ENCODE data around the gene CRELD2. TPM values are rescaled to one million over a fixed set of nuclear protein-coding genes. Genes with fewer than 3 reads are reported as not detected.

CRELD2 gene
- total RNA-seq, 2 experiments from 2014 or later, result 21.2 to 23.3 TPM

- peaks cover 44% of the 10 kb centered on the region for H3K4me1 Mint-ChIP-seq (ENCODE audit: low read depth)
- Histone ChIP-seq H3K36me3 (ENCODE audit: insufficient read depth, low read length) (no peaks in the 10 kb centered on the region), H3K9me3 (ENCODE audit: control insufficient read depth in 1 of 2, insufficient read depth in 1 of 2, low read length in 2 of 2) (no peaks in the 10 kb centered on the region), H3K27ac (ENCODE audit: low read depth in 1 of 2, low read length in 2 of 2) (no peak overlapping the region), H3K27me3 (ENCODE audit: control insufficient read depth in 1 of 2, insufficient read depth in 2 of 2, low read length in 2 of 2) (no peaks in the 10 kb centered on the region), H3K4me1 (ENCODE audit: insufficient read depth, low read length) (peaks cover 56% of the 10 kb centered on the region), H3K4me3 (ENCODE audit: low read length) (no peak overlapping the region)
- intact Hi-C loops (cut with DNase I, micrococcal nuclease), result loop anchor here (5.0 to 10.0 kb wide), 4 partner anchors 35 to 280 kb away; partner anchors contain the start of gene PIM3 (in 1 of the 2)
- ATAC-seq (ENCODE audit: poor library complexity), result no peak
- POLR2A ChIA-PET, result no interaction called here
- no peaks in the 10 kb centered on the region for H3K27me3 Mint-ChIP-seq
- peaks cover 7% of the 10 kb centered on the region for H3K36me3 Mint-ChIP-seq (ENCODE audit: low read depth)
- DNase-seq, result no peak
- H3K4me3 Mint-ChIP-seq, result peak overlapping the region; percentile 63
- no peak for TF ChIP-seq CTCF (IDR thresholded peaks at IDR 0.05)
- no peaks in the 10 kb centered on the region for H3K9me3 Mint-ChIP-seq
- H3K27ac Mint-ChIP-seq, result peak overlapping the region; percentile 82
- CTCF ChIA-PET, result interaction anchor here (1.4 kb wide), 1 partner anchor 103 kb away, joined by 5 read pairs; no protein-coding TSS in a partner anchor
Observed at GRCh38 chr22:49927483-49928184, 9.2 kb downstream of the CRELD2 start.

- peaks cover 7% of the 10 kb centered on the region for H3K36me3 Mint-ChIP-seq (ENCODE audit: low read depth)
- H3K4me1 Mint-ChIP-seq (ENCODE audit: low read depth), result peaks cover 49% of the 10 kb centered on the region
- intact Hi-C loops (cut with DNase I, micrococcal nuclease), result loop anchor here (5.0 to 10.0 kb wide), 4 partner anchors 34 to 279 kb away; partner anchors contain the start of gene PIM3 (in 1 of the 2)
- H3K9me3 Mint-ChIP-seq, result no peaks in the 10 kb centered on the region
- no peak for ATAC-seq (ENCODE audit: poor library complexity)
- H3K27me3 Mint-ChIP-seq, result no peaks in the 10 kb centered on the region
- H3K27ac Mint-ChIP-seq, result no peak overlapping the region
- peaks cover 59% of the 10 kb centered on the region for H3K4me1 ChIP-seq (ENCODE audit: insufficient read depth, low read length)
- TF ChIP-seq CTCF (IDR thresholded peaks at IDR 0.05), result no peak
- H3K36me3 ChIP-seq (ENCODE audit: insufficient read depth, low read length), result no peaks in the 10 kb centered on the region
- H3K27me3 ChIP-seq (ENCODE audit: control insufficient read depth in 1 of 2, insufficient read depth in 2 of 2, low read length in 2 of 2), result no peaks in the 10 kb centered on the region
- peaks cover 0 to under 1% of the 10 kb centered on the region in 2 experiments for H3K9me3 ChIP-seq (ENCODE audit: control insufficient read depth in 1 of 2, insufficient read depth in 1 of 2, low read length in 2 of 2)
- H3K27ac ChIP-seq (ENCODE audit: low read depth in 1 of 2, low read length in 2 of 2), result no peak overlapping the region
- no peak for DNase-seq
- no peak overlapping the region for H3K4me3 Mint-ChIP-seq
- POLR2A ChIA-PET, result no interaction called here
- CTCF ChIA-PET, result interaction anchor here (1.4 kb wide), 1 partner anchor 102 kb away, joined by 5 read pairs; no protein-coding TSS in a partner anchor
- no peak overlapping the region for H3K4me3 ChIP-seq (ENCODE audit: low read length)
Observed at GRCh38 chr22:49928185-49928495, 9.7 kb downstream of the CRELD2 start.

GRCh38 chr22:49928555-49929210 is 10.2 kb downstream of the CRELD2 start:
- Mint-ChIP-seq H3K4me3 (peak overlapping the region; percentile 42), H3K27ac (no peak overlapping the region), H3K9me3 (no peaks in the 10 kb centered on the region), H3K4me1 (ENCODE audit: low read depth) (peaks cover 52% of the 10 kb centered on the region), H3K36me3 (ENCODE audit: low read depth) (peaks cover 7% of the 10 kb centered on the region), H3K27me3 (no peaks in the 10 kb centered on the region)
- POLR2A ChIA-PET, result no interaction called here
- H3K27ac ChIP-seq (ENCODE audit: low read depth in 1 of 2, low read length in 2 of 2), result no peak overlapping the region
- DNase-seq, result peak in 1 of 14 experiments; percentile 52
- H3K36me3 ChIP-seq (ENCODE audit: insufficient read depth, low read length), result no peaks in the 10 kb centered on the region
- H3K4me3 ChIP-seq (ENCODE audit: low read length), result no peak overlapping the region
- H3K27me3 ChIP-seq (ENCODE audit: control insufficient read depth in 1 of 2, insufficient read depth in 2 of 2, low read length in 2 of 2), result no peaks in the 10 kb centered on the region
- no peak for ATAC-seq (ENCODE audit: poor library complexity)
- CTCF ChIA-PET, result no interaction called here
- TF ChIP-seq CTCF (IDR thresholded peaks at IDR 0.05), result no peak
- intact Hi-C loops (cut with DNase I, micrococcal nuclease), result loop anchor here (1.0 to 10.0 kb wide), 6 partner anchors 34 to 279 kb away; partner anchors contain the start of gene PIM3 (in 1 of the 2)
- peaks cover 64% of the 10 kb centered on the region for H3K4me1 ChIP-seq (ENCODE audit: insufficient read depth, low read length)
- H3K9me3 ChIP-seq (ENCODE audit: control insufficient read depth in 1 of 2, insufficient read depth in 1 of 2, low read length in 2 of 2), result peaks cover 0 to 5% of the 10 kb centered on the region in 2 experiments

All from CD4-positive, alpha-beta T cell (primary cell).